ENCODE data around the gene SUCO.

The SUCO gene

GRCh38 chr1:172656576-172656975 is 123.6 kb downstream of the SUCO start:
- no peak for DNase-seq

DNA sequence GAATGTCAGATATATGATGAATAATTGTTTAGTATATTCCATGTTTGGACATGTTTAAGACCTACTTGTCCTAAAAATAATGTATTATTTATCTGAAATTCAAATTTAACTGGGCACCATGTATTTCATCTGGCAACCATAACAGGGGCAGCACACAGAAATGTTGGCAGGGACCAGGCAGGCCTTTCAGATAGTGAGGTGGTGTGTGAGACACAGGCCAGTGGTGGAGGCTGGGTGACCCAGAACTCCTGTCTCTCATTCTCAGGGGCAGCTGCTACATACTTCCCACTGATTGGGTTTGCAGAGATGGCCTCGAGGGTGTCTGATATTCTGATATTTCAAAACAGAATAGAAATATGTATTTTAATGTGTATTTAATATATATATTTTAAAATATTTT is 124.6 kb downstream of the SUCO start:
- no peak for DNase-seq

DNA sequence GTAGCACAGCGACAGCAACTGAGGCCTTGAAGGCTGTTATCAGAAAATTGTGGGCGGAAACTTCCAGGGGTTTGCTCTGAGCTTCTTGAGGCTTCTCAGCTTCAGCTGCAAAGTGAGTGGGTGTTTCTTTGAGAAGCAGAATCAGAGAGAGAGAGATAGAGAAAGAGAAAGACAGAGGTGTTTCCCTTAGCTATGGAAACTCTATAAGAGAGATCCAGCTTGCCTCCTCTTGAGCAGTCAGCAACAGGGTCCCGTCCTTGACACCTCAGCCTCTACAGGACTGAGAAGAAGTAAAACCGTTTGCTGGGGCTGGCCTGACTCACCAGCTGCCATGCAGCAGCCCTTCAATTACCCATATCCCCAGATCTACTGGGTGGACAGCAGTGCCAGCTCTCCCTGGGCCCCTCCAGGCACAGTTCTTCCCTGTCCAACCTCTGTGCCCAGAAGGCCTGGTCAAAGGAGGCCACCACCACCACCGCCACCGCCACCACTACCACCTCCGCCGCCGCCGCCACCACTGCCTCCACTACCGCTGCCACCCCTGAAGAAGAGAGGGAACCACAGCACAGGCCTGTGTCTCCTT is 126.0 kb downstream of the SUCO start, which contains the start of gene FASLG:
Gene FASLG (plus strand): TSS at position 233 of the 583 bp plus-strand sequence. CDS start 99 bp downstream, at position 332.
- DNase-seq = no peak

DNA sequence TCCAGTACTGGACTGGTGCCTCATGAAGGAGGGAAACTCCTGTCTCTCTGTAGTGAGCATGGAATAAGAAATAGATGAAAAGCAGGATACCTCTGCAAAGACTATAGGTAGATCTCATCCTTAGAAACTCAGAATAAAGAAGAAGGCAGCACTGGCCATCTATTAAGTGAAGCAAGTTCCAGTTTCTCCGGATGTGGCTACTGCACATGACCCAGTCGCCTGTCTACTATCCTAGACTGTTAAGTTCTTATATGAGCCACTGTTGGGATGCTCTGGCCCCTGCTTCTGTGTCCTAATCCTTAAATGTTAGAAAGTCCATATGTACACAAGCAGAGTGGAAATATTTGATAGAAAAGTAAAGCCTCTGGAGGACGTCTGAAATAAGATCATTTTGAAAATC is 128.2 kb downstream of the SUCO start:
- no peak for DNase-seq
